H1 (cell line): ENCODE measurements around the gene SLC34A1. TPM values are rescaled to one million over a fixed set of nuclear protein-coding genes. Genes with fewer than 3 reads are reported as not detected.

Experiments used
- BRCA1 ChIP-seq: IDR thresholded peaks from 2 replicates; pipeline ENCODE4 v1.6.1; 2012; ENCODE audit warnings: low read depth, low read length, improper control_type of control experiment
- EZH2 ChIP-seq: fragments of 200-600 bp; sonication (generic); IDR thresholded peaks from 2 replicates; pipeline ENCODE4 v1.7.1; 2012; ENCODE audit warnings: low read depth, mild to moderate bottlenecking, moderate library complexity, low read length, inconsistent platforms; ENCODE audit not compliant: severe bottlenecking
- FOSL1 ChIP-seq: IDR thresholded peaks from 2 replicates; pipeline ENCODE4 v1.6.1; 2011; ENCODE audit warnings: mild to moderate bottlenecking, low read depth, low read length, moderate library complexity; ENCODE audit not compliant: insufficient read depth
- JUN ChIP-seq: IDR thresholded peaks from 2 replicates; pipeline ENCODE4 v1.6.1; 2011; ENCODE audit warnings: low read depth, mild to moderate bottlenecking, improper control_type of control experiment, low read length
- KDM4A ChIP-seq: IDR thresholded peaks from one replicate; pipeline ENCODE4 v1.7.1; 2012; ENCODE audit warnings: low read depth, mild to moderate bottlenecking, moderate library complexity, low read length, inconsistent platforms; ENCODE audit not compliant: severe bottlenecking
- NANOG ChIP-seq: IDR thresholded peaks from 2 replicates; pipeline ENCODE4 v1.6.1; 2011; ENCODE audit warnings: low read length, low read depth, mild to moderate bottlenecking, inconsistent platforms; ENCODE audit not compliant: insufficient read depth, poor library complexity, severe bottlenecking
- NRF1 ChIP-seq: IDR thresholded peaks from 2 replicates; pipeline ENCODE4 v1.6.1; 2011; ENCODE audit warnings: mild to moderate bottlenecking, low read depth, low read length, improper control_type of control experiment
- POLR2AphosphoS5 ChIP-seq: IDR thresholded peaks from 2 replicates; pipeline ENCODE4 v1.6.1; 2011; ENCODE audit warnings: low read depth, low read length
- RAD21 ChIP-seq, 2 experiments: IDR thresholded peaks in 1 of 2; conservative IDR thresholded peaks in 1 of 2; 2 replicates each; pipeline ENCODE4 v1.6.1; 2011; ENCODE audit warnings: low read depth in 2 of 2, low read length in 2 of 2, improper control_type of control experiment in 1 of 2, inconsistent platforms in 1 of 2, mild to moderate bottlenecking in 1 of 2, moderate library complexity in 1 of 2
- SP4 ChIP-seq: IDR thresholded peaks from 2 replicates; pipeline ENCODE4 v1.6.1; 2012; ENCODE audit warnings: low read length, inconsistent platforms
- polyA plus RNA-seq, 7 experiments: library from polyadenylated mRNA; depleted of rRNA in 3 of 7; stranded (reverse) in 5 of 7; unstranded in 2 of 7; fragments of >200 nt in 5 of 7; fragments of 200-250 nt in 2 of 7; gene quantifications; 1 replicate in 5 of 7; 2 replicates in 1 of 7; 4 replicates in 1 of 7; pipeline versions ENCODE4 v1.2.1 to v1.2.3, GENCODE V29; 2011 to 2013; ENCODE audit warnings: missing spikeins in 2 of 7, mixed read lengths in 2 of 7
- total RNA-seq: library from RNA; stranded (reverse); fragmentation: NEBNext Ultra II Directional; extraction: Animal tissue kit (Norgen Biotek cat#: 25700); gene quantifications from 2 replicates; pipeline ENCODE4 v1.2.1, GENCODE V29; 2021
- TF ChIP-seq, protein P1 (sequence below): IDR thresholded peaks from 2 replicates; pipeline ENCODE4 v1.6.1; 2012; ENCODE audit warnings: low read length, inconsistent platforms
- TF ChIP-seq, protein P2 (sequence below): IDR thresholded peaks from 2 replicates; pipeline ENCODE4 v1.6.1; 2012; ENCODE audit warnings: inconsistent platforms

SLC34A1 gene
- total and polyA plus RNA-seq, 2 of the 8 experiments (the other 6 are each of a cell fraction or from before 2014, with no cell fraction given), result not detected

DNA sequence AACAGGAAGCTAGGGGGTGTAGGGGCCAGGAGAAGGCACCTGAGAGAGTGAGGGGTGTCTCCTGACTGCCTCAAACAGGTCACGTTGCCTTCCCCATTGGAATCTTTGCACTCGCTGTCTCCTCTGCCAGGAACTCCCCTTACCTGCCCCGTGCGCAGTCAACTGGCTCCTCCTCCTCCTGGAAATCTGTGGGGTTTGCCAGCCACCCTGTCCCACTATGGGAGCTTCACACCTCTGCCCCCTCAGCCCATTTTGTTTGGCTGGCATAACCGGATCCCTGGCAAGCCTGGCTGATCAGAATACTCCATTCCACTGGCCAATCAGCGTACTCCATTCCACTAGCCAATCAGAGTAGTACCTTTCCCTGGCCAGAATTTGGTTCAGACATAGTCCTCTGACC is 10.4 kb upstream of the SLC34A1 start (continued):
- no peak for TF ChIP-seq BRCA1
- TF ChIP-seq, protein P1, sequence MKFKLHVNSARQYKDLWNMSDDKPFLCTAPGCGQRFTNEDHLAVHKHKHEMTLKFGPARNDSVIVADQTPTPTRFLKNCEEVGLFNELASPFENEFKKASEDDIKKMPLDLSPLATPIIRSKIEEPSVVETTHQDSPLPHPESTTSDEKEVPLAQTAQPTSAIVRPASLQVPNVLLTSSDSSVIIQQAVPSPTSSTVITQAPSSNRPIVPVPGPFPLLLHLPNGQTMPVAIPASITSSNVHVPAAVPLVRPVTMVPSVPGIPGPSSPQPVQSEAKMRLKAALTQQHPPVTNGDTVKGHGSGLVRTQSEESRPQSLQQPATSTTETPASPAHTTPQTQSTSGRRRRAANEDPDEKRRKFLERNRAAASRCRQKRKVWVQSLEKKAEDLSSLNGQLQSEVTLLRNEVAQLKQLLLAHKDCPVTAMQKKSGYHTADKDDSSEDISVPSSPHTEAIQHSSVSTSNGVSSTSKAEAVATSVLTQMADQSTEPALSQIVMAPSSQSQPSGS, result no peak
- TF ChIP-seq POLR2AphosphoS5, result no peak
- no peak for TF ChIP-seq EZH2
- no peak for TF ChIP-seq SP4
- TF ChIP-seq, protein P2, sequence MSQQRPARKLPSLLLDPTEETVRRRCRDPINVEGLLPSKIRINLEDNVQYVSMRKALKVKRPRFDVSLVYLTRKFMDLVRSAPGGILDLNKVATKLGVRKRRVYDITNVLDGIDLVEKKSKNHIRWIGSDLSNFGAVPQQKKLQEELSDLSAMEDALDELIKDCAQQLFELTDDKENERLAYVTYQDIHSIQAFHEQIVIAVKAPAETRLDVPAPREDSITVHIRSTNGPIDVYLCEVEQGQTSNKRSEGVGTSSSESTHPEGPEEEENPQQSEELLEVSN, result peak; percentile 50; the same call in 1 of the 2 replicates
- no peak for TF ChIP-seq JUN
- TF ChIP-seq NRF1, result no peak
- TF ChIP-seq KDM4A, result no peak
- peak in 1 of 2 experiments; percentile 17; a peak in 1 of 4 replicates for TF ChIP-seq RAD21 (IDR thresholded peaks at IDR 0.05 in 1 of 2, conservative IDR thresholded peaks at IDR 0.05 in 1 of 2; ENCODE audit: low read depth in 2 of 2, low read length in 2 of 2)
- TF ChIP-seq NANOG, result no peak
- TF ChIP-seq FOSL1, result no peak
